B cell (primary cell): ENCODE results near the gene FAM227A.

Experiments used
- EZH2 ChIP-seq: IDR thresholded peaks from 2 replicates; pipeline ENCODE4 v1.6.1; 2012; ENCODE audit warnings: borderline replicate concordance, low read depth, mild to moderate bottlenecking, moderate library complexity, low read length; ENCODE audit not compliant: insufficient read depth, poor library complexity, severe bottlenecking
- TF ChIP-seq, protein P1 (sequence below): fragments of 200-600 bp; IDR thresholded peaks from one replicate; pipeline ENCODE4 v1.8.0; 2022; ENCODE audit warnings: antibody characterized with exemption, mild to moderate bottlenecking

GRCh38 chr22:38602166-38602565 is 54.0 kb downstream of the FAM227A start:
- TF ChIP-seq, protein P1, sequence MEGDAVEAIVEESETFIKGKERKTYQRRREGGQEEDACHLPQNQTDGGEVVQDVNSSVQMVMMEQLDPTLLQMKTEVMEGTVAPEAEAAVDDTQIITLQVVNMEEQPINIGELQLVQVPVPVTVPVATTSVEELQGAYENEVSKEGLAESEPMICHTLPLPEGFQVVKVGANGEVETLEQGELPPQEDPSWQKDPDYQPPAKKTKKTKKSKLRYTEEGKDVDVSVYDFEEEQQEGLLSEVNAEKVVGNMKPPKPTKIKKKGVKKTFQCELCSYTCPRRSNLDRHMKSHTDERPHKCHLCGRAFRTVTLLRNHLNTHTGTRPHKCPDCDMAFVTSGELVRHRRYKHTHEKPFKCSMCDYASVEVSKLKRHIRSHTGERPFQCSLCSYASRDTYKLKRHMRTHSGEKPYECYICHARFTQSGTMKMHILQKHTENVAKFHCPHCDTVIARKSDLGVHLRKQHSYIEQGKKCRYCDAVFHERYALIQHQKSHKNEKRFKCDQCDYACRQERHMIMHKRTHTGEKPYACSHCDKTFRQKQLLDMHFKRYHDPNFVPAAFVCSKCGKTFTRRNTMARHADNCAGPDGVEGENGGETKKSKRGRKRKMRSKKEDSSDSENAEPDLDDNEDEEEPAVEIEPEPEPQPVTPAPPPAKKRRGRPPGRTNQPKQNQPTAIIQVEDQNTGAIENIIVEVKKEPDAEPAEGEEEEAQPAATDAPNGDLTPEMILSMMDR, result no peak
- no peak for TF ChIP-seq EZH2
